SK-N-SH (cell line): ENCODE measurements around the gene WIPF3.

Source experiments
- TCF12 ChIP-seq: IDR thresholded peaks from 2 replicates; pipeline ENCODE4 v1.4.0; 2012
- TF ChIP-seq, protein P1 (sequence below): fragments of 150-350 bp; IDR thresholded peaks from 2 replicates; pipeline ENCODE4 v1.6.1; 2017; ENCODE audit warnings: antibody characterized with exemption, low read length, low read depth, borderline replicate concordance

DNA sequence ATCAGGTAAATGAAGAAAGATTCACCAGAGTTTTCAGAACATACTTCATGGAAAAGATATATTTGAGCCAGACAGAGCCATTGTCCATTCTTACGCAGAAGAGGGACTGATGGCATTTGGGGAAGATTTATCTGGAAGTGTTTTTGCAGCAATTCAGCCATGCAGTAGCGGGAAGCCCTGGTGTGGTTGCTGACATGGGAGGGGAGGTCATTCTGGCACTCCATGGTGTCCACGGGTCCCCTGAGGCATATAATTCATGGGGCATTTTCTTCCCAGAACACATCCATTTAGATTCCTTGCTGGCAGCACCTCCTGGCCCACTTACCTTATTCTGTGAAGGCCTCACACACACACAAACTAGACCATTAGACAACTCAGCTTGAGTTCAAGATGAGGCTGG lies 55.6 kb downstream of the WIPF3 start:
- TF ChIP-seq, protein P1, sequence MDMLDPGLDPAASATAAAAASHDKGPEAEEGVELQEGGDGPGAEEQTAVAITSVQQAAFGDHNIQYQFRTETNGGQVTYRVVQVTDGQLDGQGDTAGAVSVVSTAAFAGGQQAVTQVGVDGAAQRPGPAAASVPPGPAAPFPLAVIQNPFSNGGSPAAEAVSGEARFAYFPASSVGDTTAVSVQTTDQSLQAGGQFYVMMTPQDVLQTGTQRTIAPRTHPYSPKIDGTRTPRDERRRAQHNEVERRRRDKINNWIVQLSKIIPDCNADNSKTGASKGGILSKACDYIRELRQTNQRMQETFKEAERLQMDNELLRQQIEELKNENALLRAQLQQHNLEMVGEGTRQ = no peak
- no peak for TF ChIP-seq TCF12
